Ramos (cell line): ENCODE data around the gene GNGT1.
"Not testable (repeated sequence)": the region's sequence is repeated elsewhere in the genome, so short reads cannot be mapped to it uniquely, and the experiment has no call there.

Source experiments
- in situ Hi-C: fragments of 300-500 bp; cut with MboI; formaldehyde crosslinking; loops from one replicate; pipeline ENCODE4 v1.14.3; 2022; ENCODE audit warnings: low sequenced_read_pairs; ENCODE audit not compliant: unreplicated experiment

The GNGT1 gene

DNA sequence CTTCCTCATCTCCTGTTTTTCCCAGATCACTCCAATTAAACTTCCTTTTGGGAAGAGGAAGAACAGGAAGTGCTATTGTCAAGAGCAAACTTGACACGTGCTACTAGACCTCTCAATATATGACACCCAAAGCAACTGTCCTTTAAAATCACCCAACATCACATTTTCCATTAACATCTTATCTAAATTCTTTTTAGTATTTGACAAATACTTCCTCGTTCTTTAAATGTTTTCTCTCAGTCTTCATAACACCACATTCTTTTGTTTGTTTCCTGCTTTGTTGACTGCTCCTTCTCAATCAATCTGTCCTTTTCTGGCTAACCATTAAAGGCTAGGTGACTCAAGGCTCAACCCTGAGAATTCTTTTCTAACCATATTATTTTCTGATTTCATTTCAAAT lies 8.7 kb upstream of the GNGT1 start:
- in situ Hi-C loops = loop anchor here (10.0 kb wide), 1 partner anchor 187 kb away; no protein-coding TSS in a partner anchor

DNA sequence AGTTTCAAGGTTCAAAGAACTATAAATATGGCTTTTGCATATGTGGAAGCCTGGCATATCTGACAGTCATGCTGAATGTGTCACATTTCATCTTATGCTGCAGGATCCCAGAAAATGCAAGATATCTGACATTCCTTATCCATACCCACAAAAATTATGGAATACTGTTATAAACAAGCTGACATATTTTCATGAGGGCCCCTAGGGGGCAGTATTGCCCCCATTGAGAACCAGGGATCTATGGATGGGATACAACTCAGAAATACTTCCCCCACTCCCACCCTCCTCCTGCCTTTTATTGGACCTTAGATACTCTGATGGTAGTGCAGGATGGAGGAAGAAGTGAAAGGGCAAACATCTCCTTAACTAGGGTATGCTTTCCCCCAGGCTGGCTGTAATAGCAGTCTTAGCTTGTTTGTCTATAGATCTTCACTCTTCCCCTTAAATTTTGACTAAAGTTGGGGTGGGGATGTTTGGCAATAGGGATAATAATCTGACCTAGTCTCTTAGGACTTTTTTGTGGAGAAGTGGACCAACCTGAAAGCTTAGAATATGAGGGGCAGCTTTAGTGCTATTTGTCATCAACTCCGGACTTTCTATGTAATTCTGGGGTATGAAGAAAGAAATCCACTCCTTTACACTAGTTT lies 3.5 kb upstream of the GNGT1 start:
- in situ Hi-C loops = loop anchor here (10.0 kb wide), 1 partner anchor 492 kb away; the partner anchor contains the start of gene COL1A2

DNA sequence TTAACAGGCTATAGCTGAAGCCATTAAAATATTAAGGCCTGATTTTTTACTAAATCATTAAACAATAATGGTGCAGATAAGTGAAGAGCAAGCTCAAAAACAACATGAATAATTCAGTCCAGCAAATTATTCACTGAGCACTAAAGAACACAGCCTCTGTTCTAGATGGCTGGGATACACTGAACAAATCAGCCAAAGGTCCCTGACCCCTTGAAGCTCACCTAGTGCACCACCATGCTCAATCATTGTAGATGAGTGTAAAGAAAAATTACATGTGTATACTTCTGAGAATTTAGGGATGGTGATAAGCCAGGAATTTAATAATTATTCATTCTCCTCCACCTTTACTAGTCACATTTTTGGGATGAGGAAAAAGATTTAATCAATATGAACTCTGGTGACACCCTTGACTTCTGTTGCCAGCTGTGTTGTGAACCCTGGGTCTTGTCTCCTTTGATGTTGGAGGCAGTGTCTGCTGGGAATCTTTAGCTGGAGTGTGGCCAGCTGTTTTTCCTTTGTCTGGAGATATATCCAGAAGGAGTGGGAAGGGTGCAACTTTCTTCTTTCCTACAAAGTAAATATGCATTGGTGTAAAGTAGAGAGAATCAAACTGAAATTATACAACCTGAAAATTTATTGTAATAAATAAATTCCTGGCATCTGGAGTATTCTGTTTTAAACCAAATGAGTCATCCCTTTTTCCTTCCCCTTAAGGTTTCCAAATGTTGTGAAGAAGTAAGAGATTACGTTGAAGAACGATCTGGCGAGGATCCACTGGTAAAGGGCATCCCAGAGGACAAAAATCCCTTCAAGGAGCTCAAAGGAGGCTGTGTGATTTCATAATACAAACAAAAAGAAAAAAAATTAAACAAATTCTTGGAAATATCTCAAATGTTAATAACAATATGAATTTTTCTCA lies 4.0 kb downstream of the GNGT1 start:
- in situ Hi-C loops = no loop called here

DNA sequence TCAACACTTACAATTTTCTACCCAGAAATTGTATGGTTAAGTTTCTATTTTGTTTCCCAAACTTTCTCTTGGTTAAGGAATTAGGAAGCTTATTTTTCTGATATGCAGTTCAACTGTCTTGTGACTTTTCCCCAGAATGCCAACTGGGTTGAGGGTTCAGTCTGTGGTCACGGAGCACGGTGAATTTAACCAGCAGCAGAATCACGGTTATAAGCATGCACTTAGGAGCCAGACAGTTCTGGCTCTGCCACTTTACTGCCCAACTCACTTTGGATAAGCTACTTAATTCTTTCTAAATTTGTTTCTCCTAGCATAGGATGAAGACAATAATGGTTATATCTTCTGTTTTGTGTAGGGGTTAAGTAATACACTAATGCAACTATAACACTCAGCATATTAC lies 4.9 kb downstream of the GNGT1 start:
- in situ Hi-C loops = not testable (repeated sequence)

DNA sequence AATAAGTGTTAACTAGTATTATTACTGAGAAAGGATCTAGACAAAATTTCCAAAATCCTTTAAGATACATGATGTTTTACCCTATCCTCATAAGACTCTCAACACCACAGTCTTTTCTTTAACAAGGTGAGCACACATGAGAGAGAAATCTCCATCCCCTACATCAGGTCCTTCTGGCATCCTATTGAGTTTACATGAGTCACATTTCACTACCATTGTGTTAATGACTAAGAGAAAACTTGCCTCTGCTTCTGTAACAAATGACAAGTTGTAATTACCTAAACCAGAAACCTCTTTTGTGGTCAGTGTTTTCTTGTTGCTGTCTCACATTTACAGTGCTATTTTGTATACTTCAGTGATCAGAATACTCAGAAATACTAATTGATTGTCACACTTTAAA lies 5.3 kb downstream of the GNGT1 start:
- in situ Hi-C loops = not testable (repeated sequence)

DNA sequence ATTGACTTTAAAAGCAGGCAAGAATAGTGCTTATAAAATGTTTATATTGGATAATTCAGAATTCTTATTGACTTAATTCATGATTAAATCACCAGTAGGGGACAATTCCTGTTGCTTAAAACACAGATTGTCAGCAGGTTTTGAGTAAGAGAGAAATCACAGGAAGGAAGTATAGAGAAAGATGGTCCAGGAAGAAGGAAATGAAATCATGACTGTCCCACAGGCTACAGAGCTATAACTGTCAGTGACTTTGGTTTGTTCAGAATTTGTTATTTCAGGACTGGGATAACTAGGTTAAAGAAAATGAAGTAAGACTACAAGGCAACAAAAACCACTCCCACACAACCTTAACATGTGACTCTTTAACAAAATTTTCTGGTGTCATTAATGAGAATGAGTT lies 6.8 kb downstream of the GNGT1 start:
- in situ Hi-C loops = no loop called here

DNA sequence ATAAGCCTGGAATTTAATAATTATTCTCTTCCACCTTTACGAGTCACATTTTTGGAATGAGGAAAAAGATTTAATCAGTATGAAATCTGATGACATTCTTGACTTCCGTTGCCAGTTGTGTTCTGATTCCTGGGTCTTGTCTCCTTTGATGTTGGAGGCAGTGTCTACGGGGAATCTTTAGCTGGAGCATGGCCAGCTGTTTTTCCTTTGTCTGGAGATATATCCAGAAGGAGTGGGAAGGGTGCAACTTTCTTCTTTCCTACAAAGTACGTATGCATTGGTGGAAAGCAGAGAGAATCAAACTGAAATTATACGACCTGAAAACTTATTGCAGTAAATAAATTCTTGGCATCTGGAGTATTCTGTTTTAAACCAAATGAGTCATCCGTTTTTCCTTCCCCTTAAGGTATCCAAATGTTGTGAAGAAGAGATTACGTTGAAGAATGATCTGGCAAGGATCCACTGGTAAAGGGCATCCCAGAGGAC lies 8.3 kb downstream of the GNGT1 start:
- in situ Hi-C loops = no loop called here

DNA sequence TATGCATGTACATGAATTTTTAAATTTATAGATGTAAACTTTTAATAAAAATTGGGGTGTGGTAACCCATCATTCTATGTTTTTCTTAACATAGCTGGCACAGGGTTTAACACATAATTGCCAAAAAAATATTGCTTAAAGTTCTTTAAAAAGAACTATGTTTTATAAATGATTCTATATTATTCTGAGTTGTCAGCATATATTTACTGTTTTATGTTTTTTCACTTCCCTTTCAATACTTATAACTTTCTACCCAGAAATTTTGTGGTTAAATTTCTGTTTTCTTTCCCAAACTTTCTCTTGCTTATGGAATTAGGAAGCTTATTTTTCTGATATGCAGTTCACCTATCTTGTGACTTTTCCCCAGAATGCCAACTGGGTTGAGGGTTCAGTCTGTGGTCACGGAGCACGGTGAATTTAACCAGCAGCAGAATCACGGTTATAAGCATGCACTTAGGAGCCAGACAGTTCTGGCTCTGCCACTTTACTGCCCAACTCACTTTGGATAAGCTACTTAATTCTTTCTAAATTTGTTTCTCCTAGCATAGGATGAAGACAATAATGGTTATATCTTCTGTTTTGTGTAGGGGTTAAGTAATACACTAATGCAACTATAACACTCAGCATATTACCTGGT lies 9.0 kb downstream of the GNGT1 start:
- in situ Hi-C loops = not testable (repeated sequence)

DNA sequence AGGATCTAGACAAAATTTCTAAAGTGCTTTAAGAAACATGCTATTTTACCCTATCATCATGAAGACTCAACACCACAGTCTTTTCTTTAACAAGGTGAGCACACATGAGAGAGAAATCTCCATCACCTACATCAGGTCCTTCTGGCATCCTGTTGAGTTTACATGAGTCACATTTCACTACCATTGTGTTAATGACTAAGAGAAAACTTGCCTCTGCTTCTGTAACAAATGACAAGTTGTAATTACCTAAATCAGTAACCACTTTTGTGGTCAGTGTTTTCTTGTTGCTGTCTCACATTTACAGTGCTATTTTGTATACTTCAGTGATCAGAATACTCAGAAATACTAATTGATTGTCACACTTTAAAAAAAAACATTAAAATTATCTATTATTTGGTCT lies 9.5 kb downstream of the GNGT1 start:
- in situ Hi-C loops = not testable (repeated sequence)

DNA sequence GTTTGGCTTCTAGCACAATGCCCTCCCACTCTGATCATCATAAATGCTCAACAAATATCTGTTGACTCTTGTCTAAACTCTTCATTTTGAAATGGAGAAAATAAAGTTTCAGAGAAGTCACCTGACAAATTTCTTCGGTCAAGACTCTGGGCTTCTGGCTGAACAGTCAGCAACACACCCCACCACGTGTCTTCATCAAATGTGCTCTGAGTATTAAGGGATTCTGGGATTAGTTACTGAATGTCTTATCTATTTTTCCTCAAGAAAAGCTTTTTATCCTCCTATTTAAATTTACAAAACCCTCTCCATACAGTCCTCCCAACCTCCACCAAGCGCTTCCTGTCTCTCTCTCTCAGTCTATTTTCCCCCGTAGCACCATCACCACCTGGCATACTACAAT lies 9.9 kb downstream of the GNGT1 start:
- in situ Hi-C loops = not testable (repeated sequence)

DNA sequence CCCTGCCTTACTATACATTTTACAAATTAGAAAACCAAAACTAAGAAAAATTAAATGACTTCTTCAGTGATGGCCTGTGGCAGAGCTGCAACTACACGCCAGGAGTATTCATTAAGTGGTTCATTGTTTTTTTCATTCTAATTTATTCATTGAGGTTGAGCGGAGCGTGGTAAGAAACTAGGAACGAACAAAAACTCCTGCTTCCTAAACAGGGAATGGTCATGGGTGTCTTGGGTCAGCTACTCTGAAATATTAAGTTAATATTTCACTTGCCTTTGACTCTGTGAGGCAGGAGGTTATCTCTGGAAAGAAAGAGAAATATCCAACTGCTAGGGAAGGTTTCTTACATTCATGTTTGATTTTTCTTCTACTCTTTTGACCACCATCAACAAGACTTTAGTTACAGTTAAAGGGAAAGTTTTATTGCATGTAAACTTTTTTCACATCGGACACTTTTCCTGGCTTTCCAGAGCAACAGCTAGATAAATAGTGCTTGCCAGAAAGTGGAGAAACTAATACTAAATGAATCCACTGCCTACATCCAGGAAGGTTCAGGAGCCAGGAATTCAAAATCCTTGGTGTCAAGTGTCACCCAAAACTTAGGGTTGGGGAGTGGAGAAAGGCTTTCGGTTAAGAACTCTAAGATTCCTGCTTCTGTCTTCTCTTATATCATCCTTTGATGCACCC lies 14.3 kb downstream of the GNGT1 start:
- in situ Hi-C loops = no loop called here

DNA sequence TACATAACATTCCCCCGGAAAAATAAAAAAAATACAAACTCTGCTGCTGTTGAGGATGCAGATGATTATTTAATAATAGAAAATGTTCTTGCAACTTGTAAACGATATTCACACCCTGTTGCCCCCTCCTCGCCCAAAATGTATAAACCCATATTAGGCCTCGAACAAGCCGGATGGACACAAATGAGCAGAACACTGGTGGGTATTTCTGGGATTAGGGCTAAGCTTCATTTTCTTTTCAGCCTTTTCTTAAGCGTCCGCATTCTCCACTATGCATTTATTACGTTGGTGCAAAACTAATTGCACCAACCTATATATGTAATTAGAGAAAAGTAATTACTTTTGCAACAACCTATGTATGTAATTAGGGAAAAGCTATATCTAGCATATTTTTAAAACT lies 14.8 kb downstream of the GNGT1 start:
- in situ Hi-C loops = no loop called here

DNA sequence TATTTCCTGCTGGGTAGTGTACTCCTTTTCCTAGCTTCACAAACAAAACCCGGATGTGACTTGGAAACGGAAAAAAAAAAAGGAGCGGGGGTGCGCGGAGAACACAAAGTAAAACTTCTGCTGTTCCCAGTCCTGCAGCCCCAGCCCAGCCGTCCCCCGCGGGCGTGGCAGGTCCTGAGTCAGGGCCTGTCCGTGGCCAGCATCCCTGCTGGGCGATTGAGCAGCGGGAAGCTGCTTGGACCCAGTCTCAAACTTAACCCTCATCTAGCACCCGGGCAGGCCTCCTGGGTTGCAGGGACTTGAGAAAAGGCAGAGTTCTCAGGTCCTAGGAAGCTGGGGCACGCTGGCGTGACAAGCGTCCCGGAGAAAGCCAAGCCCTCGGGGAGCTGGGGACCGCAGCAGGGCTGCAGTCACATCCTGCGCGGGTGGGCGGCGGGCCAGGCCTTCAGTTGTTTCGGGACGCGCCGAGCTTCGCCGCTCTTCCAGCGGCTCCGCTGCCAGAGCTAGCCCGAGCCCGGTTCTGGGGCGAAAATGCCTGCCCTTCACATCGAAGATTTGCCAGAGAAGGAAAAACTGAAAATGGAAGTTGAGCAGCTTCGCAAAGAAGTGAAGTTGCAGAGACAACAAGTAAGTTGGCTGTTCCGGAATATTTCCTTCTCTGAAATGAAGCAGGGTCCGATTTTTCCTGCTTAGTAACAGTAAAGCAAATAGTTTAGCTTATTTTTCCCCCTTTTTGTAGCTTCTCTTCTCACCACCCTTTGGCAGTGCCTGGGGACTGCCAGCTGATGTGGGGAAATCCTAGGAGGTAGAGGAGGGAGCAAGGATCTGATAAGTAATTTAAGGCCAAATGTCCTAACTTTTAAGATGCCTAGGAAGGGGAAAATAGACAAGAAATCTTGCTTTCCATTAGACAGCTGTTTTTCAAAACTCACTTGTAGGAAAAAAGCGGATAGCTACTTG lies 15.5 kb downstream of the GNGT1 start, which contains the start of gene GNG11:
Gene GNG11 (plus strand): TSS at position 129 of the 960 bp plus-strand sequence. CDS start 403 bp downstream, at position 532.
- in situ Hi-C loops = no loop called here

DNA sequence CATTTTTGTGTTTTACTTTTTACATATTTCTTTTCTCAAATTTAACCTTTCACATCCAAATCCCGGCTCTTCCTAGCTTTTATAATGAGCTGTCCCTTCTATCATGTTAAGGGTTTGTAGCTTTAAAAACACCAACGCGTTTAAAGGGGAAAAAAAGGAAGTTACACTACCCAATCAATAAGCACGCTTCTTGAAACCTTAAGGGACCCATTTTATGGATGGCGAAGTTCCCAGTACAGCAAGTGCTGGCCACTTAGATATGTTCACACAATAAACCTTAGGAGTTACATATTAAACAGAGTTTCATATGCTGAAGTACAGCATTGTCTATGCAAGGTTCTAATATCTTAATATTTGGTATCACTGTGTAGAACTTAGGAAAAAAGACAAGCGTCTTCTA lies 16.9 kb downstream of the GNGT1 start:
- in situ Hi-C loops = no loop called here

DNA sequence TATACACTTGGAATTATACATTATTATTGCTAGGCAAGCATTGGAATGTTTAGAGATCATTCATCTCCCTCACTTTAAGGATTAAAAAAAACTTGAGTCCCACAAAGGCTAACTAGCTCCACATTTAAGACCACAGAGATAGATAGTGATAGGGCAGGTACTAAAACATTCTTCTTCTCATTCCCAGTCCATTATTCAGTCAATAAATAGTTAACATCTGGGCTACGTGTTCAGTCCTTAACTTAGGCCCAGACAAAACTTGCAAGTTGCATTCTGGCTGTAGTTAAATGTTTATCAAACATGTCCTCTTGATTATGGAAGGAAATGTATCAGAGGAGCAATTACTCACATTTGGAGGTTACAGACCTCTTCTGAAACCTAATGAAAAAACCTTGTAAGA lies 17.6 kb downstream of the GNGT1 start:
- in situ Hi-C loops = no loop called here

DNA sequence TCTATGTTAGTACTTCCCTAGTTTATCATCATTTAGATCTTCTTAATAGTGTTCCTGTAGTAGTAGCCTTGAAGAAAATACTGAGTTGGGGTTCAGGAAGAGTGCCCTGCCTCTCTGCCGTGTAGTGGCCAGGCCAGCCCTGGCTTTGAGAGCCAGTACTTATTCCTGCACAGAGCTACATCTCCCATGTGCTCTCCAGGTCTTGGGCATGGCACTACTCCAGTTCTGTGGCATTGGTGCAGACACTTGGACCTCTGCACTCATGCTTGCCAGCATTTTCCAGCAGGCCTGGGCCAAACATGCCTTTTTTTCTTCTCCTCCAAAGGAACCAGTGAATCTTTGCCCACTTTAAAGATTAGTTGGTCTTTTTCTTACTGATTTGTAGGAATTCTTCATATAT lies 20.4 kb downstream of the GNGT1 start:
- in situ Hi-C loops = no loop called here

DNA sequence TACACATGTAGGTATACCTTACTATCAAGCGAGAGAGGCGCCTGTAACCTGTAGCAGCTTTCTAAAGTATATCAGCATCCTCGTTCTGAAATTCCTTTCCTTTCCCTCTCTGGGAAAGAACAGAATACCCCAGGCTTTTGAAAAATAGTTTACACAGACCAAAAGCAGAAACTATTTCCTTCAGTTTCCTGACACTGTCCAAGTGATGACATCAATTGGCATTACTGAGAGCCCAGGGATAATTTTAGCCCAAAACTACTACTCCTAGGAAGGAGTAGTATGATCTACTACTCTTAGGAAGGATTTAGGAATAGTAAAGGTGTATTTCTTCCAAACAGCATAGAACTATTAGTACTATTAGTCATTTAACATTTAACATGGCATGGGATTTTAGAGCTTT lies 21.2 kb downstream of the GNGT1 start:
- in situ Hi-C loops = no loop called here

DNA sequence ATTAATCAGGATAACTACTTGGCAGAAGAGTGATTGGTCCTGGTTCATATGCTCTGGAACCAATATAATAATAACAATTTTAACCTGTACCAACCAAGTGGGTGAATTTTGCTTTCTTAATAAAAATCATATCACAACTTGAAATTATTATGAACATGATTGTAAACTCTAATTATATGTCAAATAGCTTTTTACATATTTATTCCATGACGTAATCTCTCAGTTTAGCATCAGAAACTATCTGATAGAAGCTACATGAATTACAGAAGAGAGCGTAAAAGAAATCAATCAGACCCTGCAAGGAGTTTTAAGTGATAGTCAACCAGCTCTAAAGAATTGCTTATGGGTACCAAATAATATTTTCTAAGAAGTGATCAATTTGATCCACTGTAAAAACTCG lies 25.3 kb downstream of the GNGT1 start:
- in situ Hi-C loops = no loop called here

DNA sequence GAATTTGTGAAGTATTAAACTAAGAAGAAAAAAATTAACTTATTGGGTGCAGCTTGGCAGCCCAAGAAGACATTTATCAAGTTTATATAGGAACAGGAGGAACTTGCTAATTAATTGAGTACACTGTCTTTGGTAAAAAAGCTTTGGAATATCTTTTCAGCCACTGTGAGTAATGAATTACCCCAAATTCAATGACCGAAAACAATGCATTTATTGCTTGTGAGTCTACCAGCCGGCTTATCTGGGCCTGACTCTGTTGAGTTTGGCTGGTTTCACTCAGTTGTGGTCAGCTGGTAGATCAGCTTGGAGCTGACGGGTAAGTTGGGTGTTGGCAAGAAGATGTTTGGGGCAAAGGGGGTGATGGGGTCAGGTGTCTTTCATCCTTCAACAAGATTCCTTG lies 26.8 kb downstream of the GNGT1 start:
- in situ Hi-C loops = no loop called here
